Naive B cell (primary cell): ENCODE results near the gene CDKAL1. TPM values are rescaled to one million over a fixed set of nuclear protein-coding genes. Genes with fewer than 3 reads are reported as not detected.
"Not testable (repeated sequence)": the region's sequence is repeated elsewhere in the genome, so short reads cannot be mapped to it uniquely, and the experiment has no call there.

Experiments
- ATAC-seq, 2 donors: fragments of 150-1000 bp; cut with Tn5 transposase; 2 replicates each; pipeline ENCODE4 v1.10.0; 2021; ENCODE audit warnings: low read depth in 2 of 2, mild to moderate bottlenecking in 2 of 2, moderate library complexity in 2 of 2
- DNase-seq: peaks from one replicate; pipeline ENCODE4 v3.0.0; 2022
- H3K27ac Mint-ChIP-seq, 6 donors: one replicate each; pipeline ENCODE4 v1.8.0; 2020 to 2022; ENCODE audit warnings: mild to moderate bottlenecking in 6 of 6, mixed read lengths in 6 of 6, moderate library complexity in 5 of 6, inconsistent platforms in 2 of 6
- H3K27me3 Mint-ChIP-seq, 3 donors: one replicate each; pipeline ENCODE4 v1.8.0; 2021 to 2022; ENCODE audit warnings: mixed read lengths in 3 of 3, mild to moderate bottlenecking in 1 of 3
- H3K36me3 Mint-ChIP-seq, 2 donors: one replicate each; pipeline ENCODE4 v1.8.0; 2020 to 2022; ENCODE audit warnings: mixed read lengths in 2 of 2, inconsistent platforms in 1 of 2, mild to moderate bottlenecking in 1 of 2
- H3K4me1 Mint-ChIP-seq, 3 donors: one replicate each; pipeline ENCODE4 v1.8.0; 2020 to 2022; ENCODE audit warnings: mixed read lengths in 3 of 3, inconsistent platforms in 1 of 3, mild to moderate bottlenecking in 1 of 3, moderate library complexity in 1 of 3
- H3K4me3 Mint-ChIP-seq, 8 donors: one replicate each; pipeline ENCODE4 v1.8.0; 2020 to 2022; ENCODE audit warnings: mild to moderate bottlenecking in 8 of 8, mixed read lengths in 8 of 8, moderate library complexity in 8 of 8, inconsistent platforms in 2 of 8
- H3K9me3 Mint-ChIP-seq, 7 donors: one replicate each; pipeline ENCODE4 v1.8.0; 2020 to 2022; ENCODE audit warnings: mixed read lengths in 7 of 7, mild to moderate bottlenecking in 5 of 7, inconsistent platforms in 2 of 7, moderate library complexity in 1 of 7
- polyA plus RNA-seq, 6 donors: library from polyadenylated mRNA; unstranded; fragments of 300-500 nt; fragmentation: Illumina TruSeq; gene quantifications; one replicate each; pipeline ENCODE4 v1.2.3, GENCODE V29; 2021; ENCODE audit warnings: low read depth in 6 of 6

CDKAL1 gene
- polyA plus RNA-seq, 6 donors from 2014 or later: 27.0 to 40.2 (median 33.6) TPM

DNA sequence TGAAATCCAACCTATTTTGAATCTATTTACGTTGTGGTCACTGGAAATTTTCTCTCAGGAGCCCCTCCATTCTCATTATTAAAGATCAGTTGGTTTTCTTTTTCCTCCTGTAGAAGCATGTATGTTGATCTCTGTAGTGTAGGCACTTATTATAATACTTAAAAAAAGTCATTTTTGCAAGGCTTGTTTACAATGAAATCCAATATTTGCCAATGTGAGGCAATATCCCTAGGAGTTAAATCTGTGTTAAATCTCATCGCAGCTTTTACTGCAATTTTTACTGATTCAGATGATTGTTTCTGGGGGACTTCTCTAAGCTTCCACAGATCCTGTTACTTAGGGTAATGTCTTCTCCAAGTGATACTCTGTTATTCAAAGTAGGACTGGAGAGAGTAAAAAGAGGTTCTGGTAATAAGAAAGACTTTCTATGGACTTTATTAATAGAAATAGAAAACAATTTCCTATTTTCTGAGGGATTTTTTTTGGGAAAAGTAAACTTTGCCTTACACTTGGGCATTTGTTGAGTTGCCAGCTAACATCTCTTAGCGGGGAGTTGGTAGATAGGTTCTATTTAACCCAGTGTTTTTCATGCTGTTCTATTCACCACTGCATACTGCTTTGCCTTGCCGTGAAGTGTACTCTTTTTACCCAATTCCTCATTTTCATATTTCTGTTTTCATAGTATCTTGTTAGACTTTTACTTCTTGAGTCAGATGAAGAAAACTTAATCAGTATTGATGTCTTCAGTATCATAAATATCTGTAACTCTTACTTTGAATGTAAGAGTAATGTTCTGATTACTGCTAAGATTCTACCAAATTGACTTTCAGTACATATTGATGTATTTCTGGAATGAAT lies 48.6 kb downstream of the CDKAL1 start:
- H3K4me1 Mint-ChIP-seq: peaks cover 0 to 5% (median 5%) of the 10 kb centered on the region in 3 donors
- no peaks in the 10 kb centered on the region for H3K27me3 Mint-ChIP-seq
- no peak for DNase-seq
- peaks cover 9 to 21% of the 10 kb centered on the region in 2 donors for H3K36me3 Mint-ChIP-seq
- no peaks in the 10 kb centered on the region for H3K9me3 Mint-ChIP-seq
- peak overlapping the region in 1 of 6 donors; percentile 75 for H3K27ac Mint-ChIP-seq
- H3K4me3 Mint-ChIP-seq: no peak overlapping the region
- no peak for ATAC-seq

GRCh38 chr6:20583444-20583800 lies 49.2 kb downstream of the CDKAL1 start:
- no peak for DNase-seq
- peaks cover 4 to 20% of the 10 kb centered on the region in 2 donors for H3K36me3 Mint-ChIP-seq
- peaks cover 0 to 5% (median 5%) of the 10 kb centered on the region in 3 donors for H3K4me1 Mint-ChIP-seq
- no peak overlapping the region for H3K4me3 Mint-ChIP-seq
- H3K9me3 Mint-ChIP-seq: no peaks in the 10 kb centered on the region
- no peak for ATAC-seq
- H3K27ac Mint-ChIP-seq: peak overlapping the region in 1 of 6 donors; percentile 75
- no peaks in the 10 kb centered on the region for H3K27me3 Mint-ChIP-seq

DNA sequence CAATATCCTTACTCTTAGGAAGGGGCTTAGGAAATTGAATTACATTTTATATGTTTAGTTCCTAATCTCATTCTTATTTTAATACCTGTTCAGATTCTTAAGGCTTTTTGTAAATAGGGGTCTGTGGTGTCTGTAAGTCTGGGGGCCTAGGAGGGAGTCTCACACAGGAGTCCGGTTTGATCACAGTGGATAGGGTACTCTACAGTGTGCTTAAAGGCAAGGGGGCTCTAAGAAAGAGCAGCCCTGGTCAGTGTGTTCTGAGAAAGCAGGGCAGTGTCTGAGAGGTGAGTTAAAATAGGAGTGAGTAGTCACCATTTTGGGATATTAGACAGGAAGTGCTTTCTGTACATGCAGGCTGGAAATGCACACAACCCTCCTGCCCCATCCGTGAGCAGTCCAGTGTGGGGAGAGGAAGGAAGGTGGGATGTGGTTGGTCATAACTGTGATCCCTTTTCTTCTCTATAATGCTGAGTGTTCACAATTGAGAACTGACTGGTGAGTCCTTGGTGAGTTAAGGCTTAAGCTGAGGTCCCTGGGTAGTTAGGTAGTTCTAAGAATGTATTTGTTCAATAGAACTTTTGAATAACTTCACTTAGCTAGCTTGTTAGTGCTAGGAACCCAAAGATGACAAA lies 50.0 kb downstream of the CDKAL1 start:
- ATAC-seq (no peak), DNase-seq (no peak)
- peaks cover 0 to 14% of the 10 kb centered on the region in 2 donors for H3K36me3 Mint-ChIP-seq
- no peak overlapping the region for H3K4me3 Mint-ChIP-seq
- peaks cover 0 to 5% (median 5%) of the 10 kb centered on the region in 3 donors for H3K4me1 Mint-ChIP-seq
- no peaks in the 10 kb centered on the region for H3K27me3 Mint-ChIP-seq
- H3K9me3 Mint-ChIP-seq: no peaks in the 10 kb centered on the region
- peak overlapping the region in 3 of 6 donors; percentile 13 to 47 (median 20) for H3K27ac Mint-ChIP-seq

- H3K9me3 Mint-ChIP-seq: peaks cover 0 to 12% (median 4%) of the 10 kb centered on the region in 7 donors
- DNase-seq (no peak), ATAC-seq (no peak)
- no peaks in the 10 kb centered on the region for H3K27me3 Mint-ChIP-seq
- peaks cover 11 to 24% of the 10 kb centered on the region in 2 donors for H3K36me3 Mint-ChIP-seq
- no peak overlapping the region for H3K4me3 Mint-ChIP-seq
- H3K4me1 Mint-ChIP-seq: peaks cover 0 to 17% (median 1%) of the 10 kb centered on the region in 3 donors
- H3K27ac Mint-ChIP-seq: no peak overlapping the region
Measured at GRCh38 chr6:20589266-20589665, 55.0 kb downstream of the CDKAL1 start.

- not testable (repeated sequence) for H3K27me3 Mint-ChIP-seq, ATAC-seq, H3K4me3 Mint-ChIP-seq, DNase-seq, H3K27ac Mint-ChIP-seq
- H3K9me3 Mint-ChIP-seq: peaks cover 0 to 18% (median 8%) of the 10 kb centered on the region in 7 donors
- H3K36me3 Mint-ChIP-seq: peaks cover 14 to 28% of the 10 kb centered on the region in 2 donors
- H3K4me1 Mint-ChIP-seq: peaks cover 0 to 18% (median 0%) of the 10 kb centered on the region in 3 donors
Measured at GRCh38 chr6:20590476-20590875, 56.2 kb downstream of the CDKAL1 start.

GRCh38 chr6:20594299-20594853 lies 60.1 kb downstream of the CDKAL1 start:
- peak overlapping the region in 1 of 6 donors; percentile 40 for H3K27ac Mint-ChIP-seq
- peaks cover 0 to 18% (median 0%) of the 10 kb centered on the region in 3 donors for H3K4me1 Mint-ChIP-seq
- not testable (repeated sequence) for H3K4me3 Mint-ChIP-seq

DNA sequence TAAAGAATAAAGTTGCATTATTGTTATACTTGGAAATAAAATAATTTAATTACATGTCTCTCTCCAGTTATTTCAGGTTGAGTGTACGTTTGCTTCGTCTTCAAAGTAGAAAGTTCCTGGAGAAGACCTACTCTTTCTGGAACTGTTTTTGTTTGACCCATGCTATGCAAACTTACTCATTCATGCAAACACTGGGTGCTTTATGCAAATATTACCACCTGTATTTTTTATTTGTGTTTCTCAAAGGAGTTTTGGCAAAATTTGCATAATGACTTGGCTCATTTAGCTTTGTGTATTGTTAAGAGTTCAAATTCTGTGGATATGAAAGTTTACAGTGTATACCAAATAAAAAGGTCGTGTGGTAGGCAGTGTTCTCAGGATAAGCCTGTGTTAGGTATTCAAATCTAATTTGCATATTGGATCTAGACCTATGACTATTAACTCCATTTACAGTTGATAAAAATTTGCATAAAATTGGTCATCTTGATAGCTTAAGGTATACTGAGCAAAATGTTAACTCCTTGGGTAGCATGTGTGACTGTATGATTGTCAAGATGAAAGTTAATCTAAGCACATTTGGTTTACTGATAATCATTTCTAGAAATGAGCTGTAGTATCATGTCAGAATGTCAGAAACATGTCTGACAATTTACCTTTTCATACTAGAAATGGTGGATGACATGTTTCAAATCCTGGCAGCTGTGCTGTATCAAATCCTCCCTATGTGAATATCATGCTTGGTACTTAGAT lies 65.2 kb downstream of the CDKAL1 start:
- H3K36me3 Mint-ChIP-seq: peaks cover 12 to 13% of the 10 kb centered on the region in 2 donors
- ATAC-seq: no peak
- DNase-seq: no peak
- H3K4me1 Mint-ChIP-seq: peaks cover 0 to 6% (median 4%) of the 10 kb centered on the region in 3 donors
- H3K9me3 Mint-ChIP-seq: peaks cover 0 to 10% (median 1%) of the 10 kb centered on the region in 7 donors
- no peak overlapping the region for H3K4me3 Mint-ChIP-seq
- no peak overlapping the region for H3K27ac Mint-ChIP-seq
- no peaks in the 10 kb centered on the region for H3K27me3 Mint-ChIP-seq

More at GRCh38 chr6:20594299-20594853, 60.1 kb downstream of the CDKAL1 start:
- not testable (repeated sequence) for ATAC-seq, H3K27me3 Mint-ChIP-seq, DNase-seq
- peaks cover 14 to 24% of the 10 kb centered on the region in 2 donors for H3K36me3 Mint-ChIP-seq
- peaks cover 0 to 22% (median 8%) of the 10 kb centered on the region in 7 donors for H3K9me3 Mint-ChIP-seq

DNA sequence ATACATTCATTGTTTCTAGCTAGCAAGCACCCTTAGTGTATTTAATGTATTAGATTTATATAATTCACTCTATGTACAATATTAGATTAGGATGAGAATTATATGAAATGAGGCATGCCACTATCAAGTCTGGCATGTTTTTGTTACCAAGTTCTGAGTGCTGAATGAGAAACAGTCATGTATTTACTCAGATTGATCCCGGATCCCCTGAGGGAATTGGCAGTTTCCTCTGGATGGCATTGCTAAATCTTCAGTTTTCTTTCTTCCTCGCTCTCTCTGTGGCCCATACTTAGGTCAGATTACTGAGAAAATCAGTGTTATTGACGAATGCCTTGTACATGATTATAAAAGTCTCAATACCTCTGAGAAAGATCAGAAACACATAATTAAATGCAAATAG lies 66.6 kb downstream of the CDKAL1 start:
- H3K27ac Mint-ChIP-seq: no peak overlapping the region
- no peak for DNase-seq
- ATAC-seq: no peak
- peaks cover 0 to 5% (median 4%) of the 10 kb centered on the region in 3 donors for H3K4me1 Mint-ChIP-seq
- peaks cover 0 to 1% (median 0%) of the 10 kb centered on the region in 7 donors for H3K9me3 Mint-ChIP-seq
- no peaks in the 10 kb centered on the region for H3K27me3 Mint-ChIP-seq
- no peak overlapping the region for H3K4me3 Mint-ChIP-seq
- peaks cover 0 to 12% of the 10 kb centered on the region in 2 donors for H3K36me3 Mint-ChIP-seq

DNA sequence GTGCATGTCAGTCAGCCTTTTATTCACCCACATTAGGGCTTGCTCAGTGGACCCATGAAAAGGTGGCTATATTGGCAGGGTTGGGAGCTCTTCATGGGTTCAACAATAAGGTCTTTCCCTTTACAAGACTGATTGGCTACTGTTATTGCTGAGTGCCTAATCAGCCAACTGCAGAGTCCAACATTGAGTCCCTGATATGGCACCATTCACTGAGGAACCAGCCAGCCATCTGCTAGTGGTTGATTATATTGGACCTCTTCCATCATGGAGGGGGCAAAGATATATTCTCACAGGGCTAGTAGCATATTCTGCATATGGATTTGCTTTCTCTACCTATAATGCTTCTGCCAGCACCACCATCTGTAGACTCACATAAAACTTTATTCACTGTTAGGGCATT lies 69.9 kb downstream of the CDKAL1 start:
- no peak for ATAC-seq
- DNase-seq: no peak
- Mint-ChIP-seq H3K4me1 (peaks cover 4 to 15% (median 7%) of the 10 kb centered on the region in 3 donors), H3K27ac (peak overlapping the region in 2 of 6 donors; percentile 19 to 22), H3K9me3 (no peaks in the 10 kb centered on the region), H3K36me3 (peaks cover 0 to 15% of the 10 kb centered on the region in 2 donors), H3K27me3 (no peaks in the 10 kb centered on the region), H3K4me3 (no peak overlapping the region)

DNA sequence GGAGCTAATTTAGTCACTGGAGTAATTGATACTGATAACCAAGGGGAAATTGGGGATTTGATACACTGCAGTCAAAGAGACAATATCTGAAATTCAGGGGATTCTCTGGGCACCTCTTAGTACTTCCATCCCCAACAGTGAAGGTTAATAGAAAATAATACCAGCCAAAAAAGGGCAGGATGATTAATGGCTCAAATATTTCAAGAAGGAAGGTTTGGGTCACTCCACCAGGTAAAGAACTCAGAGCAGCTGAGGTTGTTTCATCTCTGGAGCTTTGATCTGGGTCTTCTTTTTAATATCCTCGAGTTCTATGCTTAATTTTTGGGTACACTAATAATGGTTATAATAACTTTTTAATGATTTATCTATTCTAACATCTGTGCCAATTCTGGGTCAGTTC lies 70.8 kb downstream of the CDKAL1 start:
- Mint-ChIP-seq H3K27ac (no peak overlapping the region), H3K27me3 (no peaks in the 10 kb centered on the region), H3K9me3 (peaks cover 0 to 4% (median 3%) of the 10 kb centered on the region in 7 donors), H3K4me1 (peaks cover 4 to 15% (median 7%) of the 10 kb centered on the region in 3 donors), H3K36me3 (peaks cover 5 to 20% of the 10 kb centered on the region in 2 donors), H3K4me3 (no peak overlapping the region)
- DNase-seq: no peak
- ATAC-seq: no peak

GRCh38 chr6:20605581-20605980 lies 71.3 kb downstream of the CDKAL1 start:
- no peak overlapping the region for H3K27ac Mint-ChIP-seq
- no peak overlapping the region for H3K4me3 Mint-ChIP-seq
- H3K27me3 Mint-ChIP-seq: no peaks in the 10 kb centered on the region
- DNase-seq (no peak), ATAC-seq (no peak)
- peaks cover 0 to 5% (median 4%) of the 10 kb centered on the region in 7 donors for H3K9me3 Mint-ChIP-seq
- H3K4me1 Mint-ChIP-seq: peaks cover 4 to 15% (median 10%) of the 10 kb centered on the region in 3 donors
- H3K36me3 Mint-ChIP-seq: peaks cover 11 to 25% of the 10 kb centered on the region in 2 donors

- H3K9me3 Mint-ChIP-seq: peaks cover 0 to 6% (median 4%) of the 10 kb centered on the region in 7 donors
- H3K27ac Mint-ChIP-seq: peak overlapping the region in 2 of 6 donors; percentile 13 to 46
- DNase-seq: no peak
- no peak for ATAC-seq
- H3K36me3 Mint-ChIP-seq: peaks cover 13 to 26% of the 10 kb centered on the region in 2 donors
- H3K4me3 Mint-ChIP-seq: no peak overlapping the region
- peaks cover 6 to 12% (median 12%) of the 10 kb centered on the region in 3 donors for H3K4me1 Mint-ChIP-seq
- no peaks in the 10 kb centered on the region for H3K27me3 Mint-ChIP-seq
Measured at GRCh38 chr6:20606831-20607230, 72.6 kb downstream of the CDKAL1 start.

DNA sequence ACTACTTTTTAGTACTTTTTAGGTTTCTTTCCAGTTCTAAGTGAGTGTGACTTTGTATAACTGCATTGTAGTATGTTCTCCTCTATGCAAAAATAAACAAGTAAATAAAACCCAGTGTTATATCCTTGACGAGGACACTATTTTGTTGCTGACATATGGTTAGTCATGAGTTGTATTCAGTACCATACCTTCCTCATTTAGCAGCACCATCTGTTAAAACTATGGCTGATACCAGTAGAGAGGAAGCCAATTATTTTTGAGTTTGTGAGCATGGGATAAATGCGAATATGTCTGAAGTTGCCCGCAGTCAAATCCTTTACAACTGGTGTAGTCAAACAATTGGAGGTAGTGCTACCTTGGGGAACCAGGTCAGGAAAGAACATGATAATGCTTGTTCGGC lies 74.1 kb downstream of the CDKAL1 start:
- H3K9me3 Mint-ChIP-seq: peaks cover 0 to 7% (median 4%) of the 10 kb centered on the region in 7 donors
- H3K36me3 Mint-ChIP-seq: peaks cover 13 to 16% of the 10 kb centered on the region in 2 donors
- peaks cover 7 to 22% (median 17%) of the 10 kb centered on the region in 3 donors for H3K4me1 Mint-ChIP-seq
- DNase-seq (no peak), ATAC-seq (no peak)
- H3K27ac Mint-ChIP-seq: peak overlapping the region in 1 of 6 donors; percentile 1
- H3K27me3 Mint-ChIP-seq: no peaks in the 10 kb centered on the region
- H3K4me3 Mint-ChIP-seq: no peak overlapping the region
